H9 (cell line): ENCODE results near the gene ADARB2. TPM values are rescaled to one million over a fixed set of nuclear protein-coding genes. Genes with fewer than 3 reads are reported as not detected.

Source experiments
- DNase-seq: peaks from one replicate; pipeline ENCODE4 v3.0.0-alpha.2; 2017
- H2AFZ ChIP-seq: one replicate; pipeline ENCODE4 v1.6.1; 2013; ENCODE audit warnings: mild to moderate bottlenecking, low read length, control low read depth, moderate library complexity
- H2AK5ac ChIP-seq: 2 replicates; pipeline ENCODE4 v1.6.1; 2013; ENCODE audit warnings: low read length, control low read depth, mixed read lengths; ENCODE audit not compliant: insufficient read length
- H2BK120ac ChIP-seq: one replicate; pipeline ENCODE4 v1.6.1; 2013; ENCODE audit warnings: low read depth, mild to moderate bottlenecking, low read length, control low read depth, inconsistent platforms; ENCODE audit not compliant: poor library complexity, severe bottlenecking
- H2BK12ac ChIP-seq: 2 replicates; pipeline ENCODE4 v1.6.1; 2013; ENCODE audit warnings: low read length, control low read depth, mixed read lengths, low read depth; ENCODE audit not compliant: insufficient read length
- H2BK15ac ChIP-seq: 2 replicates; pipeline ENCODE4 v1.6.1; 2013; ENCODE audit warnings: low read depth, low read length, control low read depth
- H2BK20ac ChIP-seq: one replicate; pipeline ENCODE4 v1.6.1; 2013; ENCODE audit warnings: low read depth, mild to moderate bottlenecking, low read length, control low read depth, inconsistent platforms; ENCODE audit not compliant: poor library complexity, severe bottlenecking
- H2BK5ac ChIP-seq: 2 replicates; pipeline ENCODE4 v1.6.1; 2013; ENCODE audit warnings: low read length, control low read depth, mixed read lengths; ENCODE audit not compliant: insufficient read length
- H3K14ac ChIP-seq: 2 replicates; pipeline ENCODE4 v1.6.1; 2013; ENCODE audit warnings: low read length, control low read depth; ENCODE audit not compliant: insufficient read depth
- H3K18ac ChIP-seq: 2 replicates; pipeline ENCODE4 v1.6.1; 2013; ENCODE audit warnings: low read depth, mild to moderate bottlenecking, mixed read lengths, low read length, control low read depth; ENCODE audit not compliant: insufficient read length
- H3K23ac ChIP-seq: 2 replicates; pipeline ENCODE4 v1.6.1; 2013; ENCODE audit warnings: low read length, control low read depth, mixed read lengths, low read depth; ENCODE audit not compliant: insufficient read length
- H3K23me2 ChIP-seq: 2 replicates; pipeline ENCODE4 v1.6.1; 2013; ENCODE audit warnings: low read depth, mild to moderate bottlenecking, mixed read lengths, low read length, control low read depth; ENCODE audit not compliant: insufficient read length, poor library complexity, severe bottlenecking
- H3K27ac ChIP-seq: 2 replicates; pipeline ENCODE4 v1.5.1; 2013; ENCODE audit warnings: low read length, control low read depth, mixed read lengths, low read depth; ENCODE audit not compliant: insufficient read length
- H3K27me3 ChIP-seq: 2 replicates; pipeline ENCODE4 v1.6.1; 2013; ENCODE audit warnings: low read length, control low read depth, inconsistent platforms; ENCODE audit not compliant: insufficient read depth
- H3K4ac ChIP-seq: 2 replicates; pipeline ENCODE4 v1.6.1; 2013; ENCODE audit warnings: low read depth, mild to moderate bottlenecking, control low read depth, inconsistent platforms, low read length, moderate library complexity
- H3K4me1 ChIP-seq: 2 replicates; pipeline ENCODE4 v1.6.1; 2013; ENCODE audit warnings: low read length, control low read depth, inconsistent platforms; ENCODE audit not compliant: insufficient read depth
- H3K4me2 ChIP-seq: 2 replicates; pipeline ENCODE4 v1.6.1; 2013; ENCODE audit warnings: low read length, control low read depth, mixed read lengths; ENCODE audit not compliant: insufficient read length, insufficient read depth
- H3K56ac ChIP-seq: 2 replicates; pipeline ENCODE4 v1.6.1; 2013; ENCODE audit warnings: low read depth, mild to moderate bottlenecking, mixed read lengths, low read length, control low read depth; ENCODE audit not compliant: insufficient read length
- H3K79me1 ChIP-seq: 2 replicates; pipeline ENCODE4 v1.6.1; 2013; ENCODE audit warnings: low read depth, mild to moderate bottlenecking, moderate library complexity, low read length, control low read depth, inconsistent platforms; ENCODE audit not compliant: insufficient read depth, poor library complexity, severe bottlenecking
- H3K79me2 ChIP-seq: 2 replicates; pipeline ENCODE4 v1.6.1; 2013; ENCODE audit warnings: low read length, control low read depth, inconsistent platforms; ENCODE audit not compliant: insufficient read depth
- H3K9ac ChIP-seq: 2 replicates; pipeline ENCODE4 v1.6.1; 2013; ENCODE audit warnings: low read length, control low read depth, mixed read lengths; ENCODE audit not compliant: insufficient read length; ENCODE audit errors: extremely low read depth
- H3K9me3 ChIP-seq: one replicate; pipeline ENCODE4 v1.6.1; 2013; ENCODE audit warnings: low read depth, low read length, inconsistent platforms; ENCODE audit not compliant: control insufficient read depth
- H3T11ph ChIP-seq: one replicate; pipeline ENCODE4 v1.6.1; 2013; ENCODE audit warnings: mild to moderate bottlenecking, low read length, control low read depth, inconsistent platforms
- H4K20me1 ChIP-seq: one replicate; pipeline ENCODE4 v1.6.1; 2013; ENCODE audit not compliant: control insufficient read depth, insufficient read length, insufficient read depth
- H4K5ac ChIP-seq: 2 replicates; pipeline ENCODE4 v1.6.1; 2013; ENCODE audit warnings: low read depth, mild to moderate bottlenecking, mixed read lengths, low read length, control low read depth; ENCODE audit not compliant: insufficient read length
- H4K8ac ChIP-seq: replicated peaks from 2 replicates; pipeline ENCODE4 v1.6.1; 2013; ENCODE audit warnings: low read length, control low read depth, mixed read lengths, low read depth; ENCODE audit not compliant: insufficient read length
- H4K91ac ChIP-seq: 2 replicates; pipeline ENCODE4 v1.6.1; 2013; ENCODE audit warnings: low read depth, mild to moderate bottlenecking, moderate library complexity, mixed read lengths, low read length, control low read depth; ENCODE audit not compliant: insufficient read length
- H3K27ac Mint-ChIP-seq, 3 experiments: 2 replicates in 2 of 3; 3 replicates in 1 of 3; pipeline ENCODE4 v1.8.0; 2020 to 2021; ENCODE audit warnings: mixed read lengths in 3 of 3, mild to moderate bottlenecking in 1 of 3, moderate library complexity in 1 of 3
- H3K27me3 Mint-ChIP-seq: 2 replicates; pipeline ENCODE4 v1.8.0; 2021; ENCODE audit warnings: low read depth, mild to moderate bottlenecking, moderate library complexity, mixed read lengths
- H3K36me3 Mint-ChIP-seq, 3 experiments: 2 replicates in 2 of 3; 3 replicates in 1 of 3; pipeline ENCODE4 v1.8.0; 2020 to 2021; ENCODE audit warnings: low read depth in 3 of 3, mixed read lengths in 3 of 3; ENCODE audit not compliant: insufficient read depth in 1 of 3
- H3K4me1 Mint-ChIP-seq, 2 experiments: 2 replicates each; pipeline ENCODE4 v1.8.0; 2020; ENCODE audit warnings: mixed read lengths in 2 of 2
- H3K4me3 Mint-ChIP-seq, 2 experiments: 2 replicates in 1 of 2; 3 replicates in 1 of 2; pipeline ENCODE4 v1.8.0; 2020 to 2021; ENCODE audit warnings: mild to moderate bottlenecking in 2 of 2, mixed read lengths in 2 of 2, moderate library complexity in 1 of 2
- H3K9me3 Mint-ChIP-seq, 2 experiments: 2 replicates in 1 of 2; 3 replicates in 1 of 2; pipeline ENCODE4 v1.8.0; 2020; ENCODE audit warnings: mild to moderate bottlenecking in 2 of 2, mixed read lengths in 2 of 2, moderate library complexity in 1 of 2
- CTCF ChIP-seq: fragments of 200-600 bp; sonication (generic); conservative IDR thresholded peaks from 3 replicates; pipeline ENCODE4 v1.8.0; 2021; ENCODE audit warnings: antibody characterized with exemption, mild to moderate bottlenecking
- WGBS: extraction: QIAGEN DNeasy Blood & Tissue Kit; methylation state at CpG from one replicate; pipeline ENCODE4 v1.1.7; 2013; ENCODE audit warnings: missing lambda C conversion rate, low lambda C conversion rate, mixed read lengths; ENCODE audit not compliant: insufficient read length; ENCODE audit errors: extremely low coverage; 5-methylcytosine and 5-hydroxymethylcytosine counted together
- total RNA-seq: library from RNA; stranded (reverse); gene quantifications from 2 replicates; pipeline ENCODE4 v1.2.1, GENCODE V29; 2021

ADARB2 gene
- total RNA-seq, 1 experiment from 2014 or later: 0.87 TPM

- no peaks in the 10 kb centered on the region for H3K4me1 ChIP-seq
- peaks cover 0 to 1% of the 10 kb centered on the region in 2 experiments; a peak in 2 of 4 replicates for H3K4me1 Mint-ChIP-seq
- H2BK12ac ChIP-seq: no peak overlapping the region
- no peaks in the 10 kb centered on the region for H3K23me2 ChIP-seq
- no peaks in the 10 kb centered on the region; the same call in 1 of the 2 replicates for H3K27me3 Mint-ChIP-seq
- no peak overlapping the region for H3K14ac ChIP-seq
- H2BK5ac ChIP-seq: no peak overlapping the region
- no peak for DNase-seq
- no peak overlapping the region for H3K18ac ChIP-seq
- no peaks in the 10 kb centered on the region for H4K20me1 ChIP-seq
- no peak overlapping the region for H3K9ac ChIP-seq
- H3K9me3 ChIP-seq: no peaks in the 10 kb centered on the region
- no peak for TF ChIP-seq CTCF
- H3K27me3 ChIP-seq: no peaks in the 10 kb centered on the region
- H3K36me3 Mint-ChIP-seq: no peaks in the 10 kb centered on the region; a peak in 1 of 7 replicates
- no peak overlapping the region for H3K4me2 ChIP-seq
- H3K27ac ChIP-seq: no peak overlapping the region
- H2BK20ac ChIP-seq: no peak overlapping the region
- H3K23ac ChIP-seq: no peak overlapping the region
- no peak overlapping the region for H3K56ac ChIP-seq
- no peak overlapping the region for H3K4ac ChIP-seq
- H2AK5ac ChIP-seq: no peak overlapping the region
- no peak overlapping the region for H2BK120ac ChIP-seq
- H4K8ac ChIP-seq: no peak overlapping the region
- H3K79me1 ChIP-seq: no peaks in the 10 kb centered on the region
- no CpG with 5 or more reads among the region's 12 CpGs for WGBS
- no peak overlapping the region for H2AFZ ChIP-seq
- H2BK15ac ChIP-seq: no peak overlapping the region
- H3K79me2 ChIP-seq: no peaks in the 10 kb centered on the region
- no peak overlapping the region for H3K4me3 Mint-ChIP-seq
- no peak overlapping the region for H4K5ac ChIP-seq
- H4K91ac ChIP-seq: no peak overlapping the region
- H3K9me3 Mint-ChIP-seq: no peaks in the 10 kb centered on the region
- peak overlapping the region in 1 of 3 experiments; percentile 90; a peak in 1 of 7 replicates for H3K27ac Mint-ChIP-seq
- no peak overlapping the region for H3T11ph ChIP-seq
Measured at GRCh38 chr10:1624240-1624639, 113.1 kb downstream of the ADARB2 start.
